Esophagus muscularis mucosa (tissue), 4 donors: Measurements from ENCODE around the gene PCDH11X.
"Not testable (repeated sequence)": the region's sequence is repeated elsewhere in the genome, so short reads cannot be mapped to it uniquely, and the experiment has no call there.

ENCODE experiments used
- CTCF ChIP-seq, 3 experiments: fragments of 200-600 bp in 2 of 3; fragments of 450-650 bp in 1 of 3; sonication (generic) in 2 of 3; IDR thresholded peaks; one replicate each; pipeline ENCODE4 v1.5.1; 2017 to 2019; ENCODE audit warnings: antibody characterized with exemption in 3 of 3, mild to moderate bottlenecking in 2 of 3, moderate library complexity in 1 of 3
- EP300 ChIP-seq: sonication (generic); formaldehyde crosslinking; IDR thresholded peaks from one replicate; pipeline ENCODE4 v1.6.1; 2017; ENCODE audit warnings: antibody characterized with exemption
- POLR2A ChIP-seq: fragments of 450-650 bp; IDR thresholded peaks from one replicate; pipeline ENCODE4 v1.6.1; 2017; ENCODE audit warnings: antibody characterized with exemption, moderate library complexity, mild to moderate bottlenecking, low read depth
- POLR2AphosphoS5 ChIP-seq, 2 donors: sonication (generic); formaldehyde crosslinking; IDR thresholded peaks; one replicate each; pipeline ENCODE4 v1.6.1; 2017; ENCODE audit warnings: antibody characterized with exemption in 2 of 2

GRCh38 chrX:91779135-91779534, at the start of gene PCDH11X:
- TF ChIP-seq CTCF (IDR thresholded peaks at IDR 0.05); POLR2A; POLR2AphosphoS5 (IDR thresholded peaks at IDR 0.05); EP300: not testable (repeated sequence)
